HG03135 (cell line): Measurements from ENCODE around the gene DNAJB13.
A peak's percentile ranks its signal among the peaks of the same experiment; 100 is the strongest.

Experiments used
- ATAC-seq: cut with Tn5 transposase; IDR thresholded peaks from one replicate; pipeline ENCODE4 v1.9.1; 2021; ENCODE audit warnings: mild to moderate bottlenecking, moderate library complexity; ENCODE audit not compliant: unreplicated experiment

Gene DNAJB13

GRCh38 chr11:73998846-73999575, 48.2 kb downstream of the DNAJB13 start:
- no peak for ATAC-seq

GRCh38 chr11:73999581-74000306, 48.9 kb downstream of the DNAJB13 start:
- no peak for ATAC-seq

DNA sequence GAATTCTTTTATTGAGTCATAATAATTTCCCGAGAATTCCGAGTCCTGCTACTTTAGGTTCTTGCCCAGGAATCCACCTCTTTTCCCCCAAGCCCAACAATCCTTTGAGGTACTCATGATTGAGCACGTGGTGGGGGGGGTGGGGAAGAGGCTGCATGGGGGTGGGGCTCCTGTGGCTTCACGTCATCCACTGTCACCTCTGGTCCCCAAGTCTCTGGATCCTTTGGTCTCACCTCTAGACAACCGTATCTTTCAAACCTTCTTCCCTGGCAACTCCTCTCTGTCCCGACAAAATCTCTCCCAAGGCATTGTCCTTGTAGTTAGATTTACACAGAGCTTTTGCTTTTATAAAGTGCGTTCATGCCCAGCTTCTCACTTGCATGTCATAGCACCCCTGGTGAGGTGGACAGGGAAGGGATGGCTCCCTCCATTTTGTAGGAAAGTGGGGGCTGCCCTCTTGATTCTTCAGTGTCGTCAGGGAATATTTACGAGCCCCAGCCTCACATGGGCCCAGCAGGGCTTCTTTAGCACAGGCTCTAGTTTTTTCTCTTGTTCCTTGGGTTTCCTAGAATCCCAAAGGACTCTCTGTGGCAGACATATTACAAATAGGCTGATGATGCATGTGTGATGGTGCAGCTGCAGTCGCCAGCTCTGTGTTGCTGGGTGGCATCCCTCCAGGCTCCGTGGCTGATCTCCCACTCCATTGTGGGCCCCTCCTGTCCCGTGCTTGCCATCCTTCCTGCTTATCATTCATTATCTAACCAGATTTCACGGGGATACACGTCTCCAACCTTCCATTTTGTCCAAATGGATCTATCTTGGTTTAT, 49.7 kb downstream of the DNAJB13 start:
- no peak for ATAC-seq

DNA sequence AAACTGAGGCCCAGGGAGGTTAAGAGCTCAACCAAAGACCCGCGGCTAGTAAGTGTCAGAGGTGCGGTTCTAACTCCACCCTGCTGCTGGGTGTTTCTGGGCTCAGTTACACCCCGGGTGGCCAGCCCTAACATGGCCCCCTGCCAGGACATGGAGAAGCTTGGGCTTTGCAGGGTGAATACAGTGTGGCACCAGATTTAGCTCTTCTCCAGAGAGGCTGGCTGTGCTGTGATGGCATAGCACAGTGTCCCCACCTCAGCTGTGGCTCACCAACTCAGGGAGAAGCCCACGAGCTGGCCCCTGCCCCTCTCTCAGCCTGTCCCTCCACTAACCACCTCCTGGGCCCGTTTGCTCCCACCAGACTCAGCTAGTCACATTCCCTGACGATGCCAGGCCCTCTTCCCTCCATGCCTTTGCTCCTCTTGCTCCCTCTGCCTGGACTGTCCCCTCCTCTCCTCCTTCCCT, 51.0 kb downstream of the DNAJB13 start:
- ATAC-seq = no peak

DNA sequence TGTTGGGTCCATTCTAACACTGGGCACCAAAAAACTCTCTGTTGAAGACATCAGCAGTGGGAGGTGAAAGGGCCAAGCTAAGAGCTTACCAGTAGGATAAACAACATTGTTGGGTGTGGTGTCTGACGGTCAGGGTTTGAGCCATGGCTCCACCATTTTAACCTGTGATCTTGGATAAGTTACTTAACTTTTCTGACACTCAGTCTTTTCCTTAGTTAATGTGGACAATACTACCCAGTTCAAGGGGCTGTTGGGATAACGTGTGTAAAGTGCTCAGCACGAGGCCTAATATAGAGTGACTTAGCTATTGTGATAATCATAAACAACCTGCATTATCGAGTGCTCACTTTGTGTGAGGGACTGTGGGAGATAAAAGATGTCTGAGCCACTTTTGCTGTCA, 52.0 kb downstream of the DNAJB13 start:
- ATAC-seq = no peak

DNA sequence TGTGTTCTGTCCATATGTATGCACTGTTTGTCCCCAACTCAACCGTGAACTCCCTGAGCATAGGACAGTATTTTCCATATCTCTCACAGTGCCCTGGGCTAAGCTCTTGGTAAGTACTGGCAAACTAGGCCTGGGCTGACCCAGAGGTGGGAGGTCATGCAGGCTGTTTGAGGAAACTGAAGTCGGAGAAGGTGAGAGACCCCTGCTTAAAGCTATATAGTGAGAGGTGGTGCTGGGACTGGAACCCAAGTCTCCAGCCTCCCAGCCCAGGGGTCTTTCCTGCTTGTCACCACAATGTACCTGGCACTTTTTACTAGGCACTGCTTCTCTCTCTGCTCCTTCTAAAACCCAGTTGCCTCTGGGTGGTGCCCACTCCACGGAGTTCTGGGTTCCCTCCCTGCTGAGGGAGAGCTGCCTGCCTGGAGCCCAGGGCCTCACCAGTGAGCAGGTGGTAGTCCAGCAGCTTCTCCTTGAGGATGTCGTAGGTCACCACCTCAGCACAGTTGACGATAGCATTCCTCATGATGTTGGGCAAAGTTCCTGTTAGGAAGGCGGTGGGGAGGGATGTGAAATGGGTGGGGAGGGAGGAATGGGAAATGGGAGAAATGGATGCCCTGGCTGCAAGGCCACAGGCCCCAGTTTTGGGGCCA, 53.3 kb downstream of the DNAJB13 start:
- ATAC-seq = no peak

GRCh38 chr11:74004759-74005615, 54.2 kb downstream of the DNAJB13 start:
- ATAC-seq = no peak

DNA sequence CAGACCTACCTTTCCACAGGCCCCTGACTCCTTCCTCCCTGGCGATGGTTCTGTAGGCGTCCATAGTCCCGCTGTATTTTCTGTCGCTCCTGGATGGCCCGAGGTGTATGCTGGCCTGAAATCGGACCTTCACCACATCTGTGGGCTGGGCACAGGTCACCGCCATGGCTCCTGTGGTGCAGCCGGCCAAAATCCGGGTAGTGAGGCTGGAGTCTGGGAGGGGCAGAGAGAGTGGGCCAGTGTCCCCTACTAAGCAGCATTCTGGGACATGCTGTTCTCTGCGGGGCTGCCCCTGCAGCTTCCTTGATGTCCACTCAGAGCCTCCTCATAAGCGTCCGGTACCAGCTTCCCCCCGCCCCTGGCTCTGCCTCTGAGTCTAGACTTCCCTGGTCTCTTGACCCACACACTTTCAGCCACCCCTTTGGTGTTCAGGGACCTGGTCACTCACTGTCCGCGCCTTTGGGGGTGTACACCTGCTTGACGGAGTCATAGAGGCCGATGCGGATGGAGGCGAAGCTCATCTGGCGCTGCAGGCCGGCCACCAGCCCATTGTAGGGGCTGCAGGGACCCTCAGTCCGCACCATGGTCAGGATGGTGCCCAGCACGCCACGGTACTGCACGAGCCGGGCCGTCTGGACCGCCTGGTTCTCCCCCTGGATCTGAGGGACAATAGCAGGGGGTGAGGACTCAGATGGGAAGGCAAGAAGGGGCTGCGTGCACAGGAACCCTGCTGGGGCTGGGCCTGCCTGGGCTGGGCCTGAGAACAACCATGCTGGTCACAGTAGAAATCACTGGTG, 55.1 kb downstream of the DNAJB13 start:
- ATAC-seq = no peak

- ATAC-seq = no peak
These were observed 56.0 kb downstream of the DNAJB13 start for GRCh38 chr11:74006743-74007304.

GRCh38 chr11:74007691-74008372, 57.0 kb downstream of the DNAJB13 start:
- no peak for ATAC-seq

DNA sequence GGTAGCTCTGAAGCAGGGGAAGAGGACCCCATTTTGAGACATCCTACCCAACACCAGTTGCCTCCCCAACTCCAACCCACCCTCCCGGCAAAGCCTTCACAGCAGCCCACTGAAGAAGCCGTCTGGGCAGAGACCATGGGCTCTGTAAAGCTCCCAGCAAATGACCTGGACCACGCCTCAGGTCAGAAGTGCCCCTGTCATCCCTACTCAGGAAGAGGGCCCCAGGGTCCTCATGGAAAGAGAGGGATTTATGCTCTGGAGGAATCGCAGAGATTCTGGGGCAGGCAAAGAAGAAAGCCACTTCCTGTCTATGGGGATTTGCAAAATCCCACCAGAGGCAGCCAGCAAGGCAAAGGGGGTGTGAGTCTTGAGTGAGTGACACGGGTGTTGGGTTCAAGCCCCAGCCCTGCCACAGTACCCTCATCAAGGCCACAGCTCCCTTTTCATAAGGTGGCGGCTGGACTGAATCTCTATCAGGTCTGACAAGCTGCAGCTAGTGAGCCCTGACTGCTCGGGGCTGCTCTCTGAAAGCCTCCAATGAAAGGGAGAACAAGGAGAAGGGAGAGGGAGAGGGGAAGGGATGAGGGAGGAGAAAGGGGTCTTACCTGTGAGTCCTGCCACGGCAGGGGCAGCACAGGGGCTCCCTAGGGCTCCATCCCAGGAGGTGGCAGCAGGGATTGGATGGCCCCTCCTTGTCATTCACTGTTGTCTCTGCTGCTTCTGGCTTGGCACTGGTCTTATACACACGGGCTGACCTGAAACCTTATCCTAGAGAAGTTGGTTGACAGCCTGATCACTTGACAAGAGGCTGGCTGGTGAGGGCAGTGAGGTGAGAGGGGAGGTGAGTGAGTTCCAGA, 57.8 kb downstream of the DNAJB13 start, which contains the start of gene UCP3:
Gene UCP3, minus strand, starts transcription at position 713 of the 857 bp plus-strand sequence. CDS start 2,043 bp downstream, outside the sequence.
- ATAC-seq = no peak

DNA sequence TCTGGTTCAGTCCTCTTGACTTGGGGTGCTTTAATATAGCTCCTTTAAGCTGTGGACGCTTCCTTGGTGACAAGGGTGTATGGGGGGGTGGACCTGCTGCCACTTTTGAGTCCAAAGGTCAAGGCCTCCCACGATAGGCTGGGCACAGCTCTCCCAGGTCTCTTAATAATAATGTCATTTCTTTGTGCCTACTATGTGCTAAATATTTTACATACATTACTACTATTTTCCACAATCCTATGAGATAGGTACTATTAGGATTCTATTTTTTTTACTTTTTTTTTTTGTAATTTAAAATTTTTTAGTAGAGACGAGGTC, 58.4 kb downstream of the DNAJB13 start:
- no peak for ATAC-seq

- ATAC-seq = no peak
These were observed 59.0 kb downstream of the DNAJB13 start for GRCh38 chr11:74009675-74010305.

DNA sequence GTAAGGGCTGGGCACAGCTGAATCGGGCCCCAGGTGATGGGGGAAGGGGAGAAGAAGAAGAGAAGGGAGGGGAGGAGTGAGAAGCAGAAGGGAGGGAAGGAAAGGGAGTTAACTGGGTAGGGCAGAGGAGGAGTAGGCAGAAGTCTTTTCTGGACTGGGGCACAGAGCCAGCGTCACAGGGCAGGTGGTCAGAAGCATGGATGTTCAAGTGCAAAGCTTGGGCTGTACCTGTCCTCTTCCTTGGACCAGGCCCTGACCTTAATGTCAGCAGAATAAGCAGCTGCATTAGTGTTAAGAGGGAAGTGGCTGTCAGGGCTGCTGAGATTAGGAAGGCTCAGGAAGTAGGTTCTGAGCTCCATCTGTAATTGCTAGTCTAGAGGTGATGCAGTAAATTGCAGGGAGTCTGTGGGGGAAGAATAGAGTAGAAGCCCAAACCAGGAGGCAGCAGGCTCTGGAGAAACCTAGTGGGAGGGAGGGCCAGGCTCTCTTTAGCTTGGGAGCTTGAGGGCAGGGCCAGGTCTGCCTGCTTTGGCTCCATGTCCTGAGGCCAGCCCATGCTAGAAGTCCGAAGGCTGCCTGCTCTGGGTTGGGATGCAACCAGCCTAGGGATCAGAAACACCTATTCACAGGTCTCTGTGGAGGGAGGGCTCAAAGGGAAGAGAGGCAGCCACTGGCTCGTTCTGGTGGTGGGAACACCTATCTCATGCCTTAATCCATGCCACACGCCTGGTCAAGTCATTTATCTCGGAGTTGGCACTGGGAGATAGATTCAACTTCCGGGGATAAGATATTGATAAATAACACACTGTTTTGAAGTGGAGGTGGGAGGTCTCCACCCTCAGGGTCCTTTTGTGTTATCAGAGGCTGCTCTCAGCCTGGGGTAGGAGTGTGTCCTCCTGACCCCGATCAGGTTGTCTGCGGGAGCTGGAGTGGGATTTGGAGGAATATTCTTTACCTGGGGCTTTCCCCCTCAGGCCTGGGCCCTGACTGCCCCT, 59.8 kb downstream of the DNAJB13 start:
- no peak for ATAC-seq

DNA sequence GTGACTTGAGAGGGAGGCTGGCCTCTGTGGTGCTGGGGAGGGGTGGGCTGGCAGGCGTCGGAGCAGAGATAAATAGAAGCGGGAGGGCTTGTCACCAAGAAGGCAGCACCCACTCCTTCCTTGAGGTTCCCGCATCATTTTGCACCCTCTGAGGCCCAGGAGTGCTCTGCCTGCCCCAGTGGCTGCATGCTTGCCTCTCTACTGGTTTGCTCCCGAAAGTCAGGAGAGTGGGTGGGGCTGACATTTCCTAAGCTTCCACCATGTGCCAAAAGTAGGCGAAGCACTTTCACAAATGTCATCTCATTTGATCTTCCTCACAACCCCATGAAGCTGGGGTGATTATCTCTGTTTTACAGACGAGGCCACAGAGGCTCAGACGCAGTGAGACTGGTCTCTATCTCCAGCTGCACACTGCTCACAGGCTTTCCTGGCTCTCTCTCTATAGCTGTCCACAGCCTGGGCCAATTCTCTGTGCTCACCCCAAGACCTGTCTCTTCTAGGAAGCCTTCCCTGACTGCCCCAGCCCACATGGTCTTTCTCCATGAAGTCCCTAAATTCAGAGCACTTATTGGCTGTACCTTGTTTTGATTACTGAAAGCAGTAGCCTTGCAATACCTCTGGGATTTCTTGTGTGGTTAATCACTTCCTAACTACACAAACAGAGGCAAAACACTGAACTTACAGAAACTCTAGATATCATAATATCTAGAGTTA, 60.7 kb downstream of the DNAJB13 start:
- ATAC-seq = peak; percentile 83
